BLaER1 treated with 17β-estradiol and CSF1 and Interleukin-3, amounts not matched to agents 10 nM and 100 nM (cell line): Measurements from ENCODE around the gene ILF3.
"Not testable (repeated sequence)": the region's sequence is repeated elsewhere in the genome, so short reads cannot be mapped to it uniquely, and the experiment has no call there.

Experiments
- H3K27ac ChIP-seq, 11 experiments: shearing (Covaris generic); formaldehyde crosslinking; 2 replicates each; pipeline ENCODE4 v1.8.1; 2022
- H3K27me3 ChIP-seq, 11 experiments: shearing (Covaris generic); formaldehyde crosslinking; 2 replicates each; pipeline ENCODE4 v1.8.1; 2022
- H3K36me3 ChIP-seq, 11 experiments: shearing (Covaris generic); formaldehyde crosslinking; 2 replicates each; pipeline ENCODE4 v1.8.1; 2022
- H3K4me1 ChIP-seq, 10 experiments: shearing (Covaris generic); formaldehyde crosslinking; 2 replicates each; pipeline ENCODE4 v1.8.1; 2022
- H3K4me2 ChIP-seq, 11 experiments: shearing (Covaris generic); formaldehyde crosslinking; 2 replicates each; pipeline ENCODE4 v1.8.1; 2022
- H3K4me3 ChIP-seq, 10 experiments: shearing (Covaris generic); formaldehyde crosslinking; 2 replicates each; pipeline ENCODE4 v1.8.1; 2022
- H3K9ac ChIP-seq, 11 experiments: shearing (Covaris generic); formaldehyde crosslinking; 2 replicates each; pipeline ENCODE4 v1.8.1; 2022
- H3K9me3 ChIP-seq, 11 experiments: shearing (Covaris generic); formaldehyde crosslinking; replicated peaks in 1 of 11; 2 replicates each; pipeline ENCODE4 v1.8.1; 2022
- H4K20me1 ChIP-seq, 11 experiments: shearing (Covaris generic); formaldehyde crosslinking; 2 replicates each; pipeline ENCODE4 v1.8.1; 2022
- Cebpa-rat ChIP-seq, 11 experiments: shearing (Covaris generic); IDR thresholded peaks; 2 replicates each; pipeline ENCODE4 v1.8.1; 2022

Gene ILF3

GRCh38 chr19:10675214-10675613, 21.1 kb downstream of the ILF3 start:
- H3K9ac ChIP-seq: 0 out of 22 replicates have a peak overlapping the region, but pooled peaks of 1 of the 11 experiments have one; percentile 7
- not testable (repeated sequence) for H3K27me3 ChIP-seq, H3K27ac ChIP-seq, H3K4me3 ChIP-seq, H3K4me2 ChIP-seq, H3K9me3 ChIP-seq
- TF ChIP-seq Cebpa-rat (IDR thresholded peaks at IDR 0.05): peak in 1 of 11 experiments; percentile 58; a peak in 1 of 22 replicates
- peaks cover 92 to 100% (median 99%) of the 10 kb centered on the region in 11 experiments for H3K36me3 ChIP-seq
- H4K20me1 ChIP-seq: peaks cover 83 to 100% (median 100%) of the 10 kb centered on the region in 11 experiments
- H3K4me1 ChIP-seq: peaks cover 15 to 30% (median 28%) of the 10 kb centered on the region in 10 experiments

GRCh38 chr19:10677751-10678150, 23.6 kb downstream of the ILF3 start:
- Histone ChIP-seq H3K4me1 (peaks cover 0 to 5% (median 3%) of the 10 kb centered on the region in 10 experiments; a peak in 11 of 20 replicates), H3K4me2 (no peak overlapping the region), H3K36me3 (peaks cover 97 to 100% (median 99%) of the 10 kb centered on the region in 11 experiments), H4K20me1 (peaks cover 62 to 100% (median 100%) of the 10 kb centered on the region in 11 experiments; a peak in 21 of 22 replicates), H3K9ac (no peak overlapping the region), H3K9me3 (no peaks in the 10 kb centered on the region), H3K4me3 (no peak overlapping the region), H3K27me3 (no peaks in the 10 kb centered on the region), H3K27ac (no peak overlapping the region)
- TF ChIP-seq Cebpa-rat (IDR thresholded peaks at IDR 0.05): no peak

- no peak overlapping the region for H3K4me3 ChIP-seq
- H3K9ac ChIP-seq: no peak overlapping the region
- peaks cover 97 to 100% (median 99%) of the 10 kb centered on the region in 11 experiments for H3K36me3 ChIP-seq
- no peak overlapping the region for H3K4me2 ChIP-seq
- no peaks in the 10 kb centered on the region for H3K4me1 ChIP-seq
- no peak for TF ChIP-seq Cebpa-rat (IDR thresholded peaks at IDR 0.05)
- peaks cover 60 to 100% (median 100%) of the 10 kb centered on the region in 11 experiments; a peak in 21 of 22 replicates for H4K20me1 ChIP-seq
- no peaks in the 10 kb centered on the region for H3K9me3 ChIP-seq
- H3K27ac ChIP-seq: no peak overlapping the region
- H3K27me3 ChIP-seq: no peaks in the 10 kb centered on the region
Observed at GRCh38 chr19:10678813-10679212, 24.7 kb downstream of the ILF3 start.

- H3K36me3 ChIP-seq: peaks cover 97 to 100% (median 99%) of the 10 kb centered on the region in 11 experiments
- H4K20me1 ChIP-seq: peaks cover 56 to 100% (median 100%) of the 10 kb centered on the region in 11 experiments; a peak in 21 of 22 replicates
- no peak overlapping the region for H3K4me2 ChIP-seq
- no peak overlapping the region for H3K4me3 ChIP-seq
- no peak for TF ChIP-seq Cebpa-rat (IDR thresholded peaks at IDR 0.05)
- H3K9ac ChIP-seq: no peak overlapping the region; a peak in 1 of 22 replicates
- no peaks in the 10 kb centered on the region for H3K27me3 ChIP-seq
- H3K9me3 ChIP-seq: no peaks in the 10 kb centered on the region
- H3K27ac ChIP-seq: no peak overlapping the region
- no peaks in the 10 kb centered on the region for H3K4me1 ChIP-seq
Observed at GRCh38 chr19:10679743-10680142, 25.6 kb downstream of the ILF3 start.

- no peak for TF ChIP-seq Cebpa-rat (IDR thresholded peaks at IDR 0.05)
- Histone ChIP-seq H3K36me3 (peaks cover 97 to 100% (median 99%) of the 10 kb centered on the region in 11 experiments), H3K9me3 (no peaks in the 10 kb centered on the region), H3K4me1 (no peaks in the 10 kb centered on the region), H3K27me3 (no peaks in the 10 kb centered on the region), H3K4me3 (no peak overlapping the region), H3K9ac (no peak overlapping the region; a peak in 1 of 22 replicates), H3K27ac (no peak overlapping the region), H3K4me2 (no peak overlapping the region), H4K20me1 (peaks cover 56 to 100% (median 100%) of the 10 kb centered on the region in 11 experiments; a peak in 21 of 22 replicates)
Observed at GRCh38 chr19:10680545-10681135, 26.5 kb downstream of the ILF3 start.

GRCh38 chr19:10681658-10682057, 27.5 kb downstream of the ILF3 start:
- peak overlapping the region in 2 of 11 experiments; percentile 15 to 16; a peak in 1 of 22 replicates for H3K27ac ChIP-seq

GRCh38 chr19:10682397-10683063, 28.4 kb downstream of the ILF3 start:
- H3K9me3 ChIP-seq: no peaks in the 10 kb centered on the region
- peak overlapping the region in 1 of 11 experiments; percentile 15; a peak in 1 of 22 replicates for H3K27ac ChIP-seq
- no peak overlapping the region for H3K4me3 ChIP-seq
- no peak for TF ChIP-seq Cebpa-rat (IDR thresholded peaks at IDR 0.05)
- H3K9ac ChIP-seq: no peak overlapping the region; a peak in 2 of 22 replicates
- no peaks in the 10 kb centered on the region for H3K27me3 ChIP-seq
- H3K4me1 ChIP-seq: peaks cover 0 to under 1% (median 0%) of the 10 kb centered on the region in 10 experiments; a peak in 1 of 20 replicates
- H4K20me1 ChIP-seq: peaks cover 47 to 100% (median 100%) of the 10 kb centered on the region in 11 experiments; a peak in 21 of 22 replicates
- H3K4me2 ChIP-seq: no peak overlapping the region
- H3K36me3 ChIP-seq: peaks cover 98 to 100% (median 99%) of the 10 kb centered on the region in 11 experiments

More at GRCh38 chr19:10681658-10682057, 27.5 kb downstream of the ILF3 start:
- Histone ChIP-seq H3K27me3 (no peaks in the 10 kb centered on the region), H3K4me3 (no peak overlapping the region), H3K9me3 (no peaks in the 10 kb centered on the region), H3K36me3 (peaks cover 98 to 100% (median 99%) of the 10 kb centered on the region in 11 experiments), H3K4me1 (no peaks in the 10 kb centered on the region), H4K20me1 (peaks cover 55 to 100% (median 100%) of the 10 kb centered on the region in 11 experiments; a peak in 21 of 22 replicates), H3K4me2 (no peak overlapping the region), H3K9ac (peak overlapping the region in 2 of 11 experiments; percentile 11 to 27; a peak in 1 of 22 replicates)
- TF ChIP-seq Cebpa-rat (IDR thresholded peaks at IDR 0.05): no peak

GRCh38 chr19:10683064-10683426, 28.9 kb downstream of the ILF3 start:
- peaks cover 44 to 100% (median 100%) of the 10 kb centered on the region in 11 experiments; a peak in 21 of 22 replicates for H4K20me1 ChIP-seq
- no peak overlapping the region for H3K27ac ChIP-seq

GRCh38 chr19:10683582-10683981, 29.4 kb downstream of the ILF3 start:
- H3K4me2 ChIP-seq: no peak overlapping the region
- no peaks in the 10 kb centered on the region for H3K9me3 ChIP-seq
- H3K4me1 ChIP-seq: peaks cover 0 to 11% (median 0%) of the 10 kb centered on the region in 10 experiments; a peak in 5 of 20 replicates
- H3K27me3 ChIP-seq: no peaks in the 10 kb centered on the region
- H3K9ac ChIP-seq: no peak overlapping the region
- H3K4me3 ChIP-seq: no peak overlapping the region
- H4K20me1 ChIP-seq: peaks cover 47 to 100% (median 100%) of the 10 kb centered on the region in 11 experiments; a peak in 21 of 22 replicates
- TF ChIP-seq Cebpa-rat (IDR thresholded peaks at IDR 0.05): no peak
- no peak overlapping the region for H3K27ac ChIP-seq
- peaks cover 98 to 100% (median 99%) of the 10 kb centered on the region in 11 experiments for H3K36me3 ChIP-seq

More at GRCh38 chr19:10683064-10683426, 28.9 kb downstream of the ILF3 start:
- no peaks in the 10 kb centered on the region for H3K27me3 ChIP-seq
- no peak overlapping the region for H3K4me2 ChIP-seq
- no peak for TF ChIP-seq Cebpa-rat (IDR thresholded peaks at IDR 0.05)
- peaks cover 0 to 6% (median 0%) of the 10 kb centered on the region in 10 experiments; a peak in 5 of 20 replicates for H3K4me1 ChIP-seq
- peaks cover 98 to 100% (median 99%) of the 10 kb centered on the region in 11 experiments for H3K36me3 ChIP-seq
- no peak overlapping the region; a peak in 2 of 22 replicates for H3K9ac ChIP-seq
- H3K9me3 ChIP-seq: no peaks in the 10 kb centered on the region
- no peak overlapping the region for H3K4me3 ChIP-seq
